GM12878 (cell line): ENCODE data around the gene CPNE5. TPM values are rescaled to one million over a fixed set of nuclear protein-coding genes. Genes with fewer than 3 reads are reported as not detected.

Experiments used
- ASH2L ChIP-seq: fragments of 300-600, 200-600 bp; sonication (generic); IDR thresholded peaks from 2 replicates; pipeline ENCODE4 v1.6.1; 2017; ENCODE audit warnings: low read depth, mild to moderate bottlenecking, borderline replicate concordance
- EGR1 ChIP-seq, 2 experiments: IDR thresholded peaks; 1 replicate in 1 of 2; 2 replicates in 1 of 2; pipeline ENCODE4 v1.6.1; 2011 to 2012; ENCODE audit warnings: low read depth in 2 of 2, low read length in 2 of 2, borderline replicate concordance in 1 of 2, mild to moderate bottlenecking in 1 of 2, moderate library complexity in 1 of 2
- EP300 ChIP-seq, 2 experiments: fragments of 150-350 bp in 1 of 2; IDR thresholded peaks; 2 replicates each; pipeline ENCODE4 v1.6.1; 2011 to 2012; ENCODE audit warnings: low read depth in 2 of 2, low read length in 2 of 2, borderline replicate concordance in 1 of 2, improper control_type of control experiment in 1 of 2, inconsistent platforms in 1 of 2; ENCODE audit not compliant: control insufficient read depth in 1 of 2
- FOS ChIP-seq: IDR thresholded peaks from 3 replicates; pipeline ENCODE4 v1.6.1; 2011; ENCODE audit warnings: borderline replicate concordance; ENCODE audit not compliant: insufficient read length; ENCODE audit errors: extremely low read depth
- KDM1A ChIP-seq: fragments of 200-600 bp; sonication (generic); IDR thresholded peaks from 2 replicates; pipeline ENCODE4 v1.6.1; 2016; ENCODE audit warnings: borderline replicate concordance
- NBN ChIP-seq: fragments of 450-650 bp; IDR thresholded peaks from 2 replicates; pipeline ENCODE4 v1.6.1; 2016
- NFYA ChIP-seq: IDR thresholded peaks from 2 replicates; pipeline ENCODE4 v1.6.1; 2011; ENCODE audit warnings: low read depth, mild to moderate bottlenecking, low read length, improper control_type of control experiment, borderline replicate concordance
- POLR2AphosphoS5 ChIP-seq: IDR thresholded peaks from 2 replicates; pipeline ENCODE4 v1.6.1; 2011; ENCODE audit warnings: mild to moderate bottlenecking, low read length, inconsistent platforms
- SIX5 ChIP-seq: IDR thresholded peaks from 2 replicates; pipeline ENCODE4 v1.6.1; 2011; ENCODE audit warnings: mild to moderate bottlenecking, low read depth, low read length, moderate library complexity; ENCODE audit not compliant: severe bottlenecking
- SMC3 ChIP-seq: IDR thresholded peaks from 2 replicates; pipeline ENCODE4 v1.6.1; 2011; ENCODE audit warnings: low read length, improper control_type of control experiment, borderline replicate concordance
- YY1 ChIP-seq: IDR thresholded peaks from 2 replicates; pipeline ENCODE4 v1.6.1; 2011; ENCODE audit warnings: low read depth, mild to moderate bottlenecking, low read length
- polyA plus RNA-seq, 11 experiments: library from polyadenylated mRNA; depleted of rRNA in 4 of 11; unstranded in 6 of 11; stranded (reverse) in 5 of 11; fragments of >200 nt; fragmentation: Nextera tagmentation in 4 of 11; fragmentation: Illumina TruSeq in 1 of 11; extraction: Ambion mirVana in 4 of 11; extraction: Trizol in 1 of 11; gene quantifications; 1 replicate in 1 of 11; 2 replicates in 10 of 11; pipeline versions ENCODE4 v1.2.1 to v1.2.3, GENCODE V29; 2011 to 2016; ENCODE audit warnings: inconsistent platforms in 2 of 11, missing spikeins in 2 of 11, low read depth in 1 of 11
- total RNA-seq, 4 experiments: library from RNA; depleted of rRNA in 3 of 4; stranded (reverse); fragments of >200 nt in 3 of 4; fragmentation: Illumina TruSeq in 1 of 4; extraction: Trizol in 1 of 4; gene quantifications; 2 replicates each; pipeline versions ENCODE4 v1.2.1 to v1.2.3, GENCODE V29; 2013 to 2021
- TF ChIP-seq, protein P1 (sequence below): fragments of 450-650 bp; IDR thresholded peaks from 2 replicates; pipeline ENCODE4 v1.6.1; 2017; ENCODE audit warnings: mild to moderate bottlenecking, moderate library complexity
- TF ChIP-seq, protein P2 (sequence below): fragments of 450-650 bp; IDR thresholded peaks from 2 replicates; pipeline ENCODE4 v1.6.1; 2017; ENCODE audit warnings: mild to moderate bottlenecking
- TF ChIP-seq, protein P3 (sequence below): fragments of 450-650 bp; IDR thresholded peaks from 2 replicates; pipeline ENCODE4 v1.6.1; 2017; ENCODE audit warnings: mild to moderate bottlenecking, moderate library complexity
- TF ChIP-seq, protein P4 (sequence below): fragments of 450-650 bp; IDR thresholded peaks from 2 replicates; pipeline ENCODE4 v1.6.1; 2014; ENCODE audit warnings: mild to moderate bottlenecking

CPNE5 gene
- total and polyA plus RNA-seq, 10 of the 15 experiments (the other 5 are each of a cell fraction or from before 2014, with no cell fraction given): 2.4 to 39.1 (median 18.2) TPM

DNA sequence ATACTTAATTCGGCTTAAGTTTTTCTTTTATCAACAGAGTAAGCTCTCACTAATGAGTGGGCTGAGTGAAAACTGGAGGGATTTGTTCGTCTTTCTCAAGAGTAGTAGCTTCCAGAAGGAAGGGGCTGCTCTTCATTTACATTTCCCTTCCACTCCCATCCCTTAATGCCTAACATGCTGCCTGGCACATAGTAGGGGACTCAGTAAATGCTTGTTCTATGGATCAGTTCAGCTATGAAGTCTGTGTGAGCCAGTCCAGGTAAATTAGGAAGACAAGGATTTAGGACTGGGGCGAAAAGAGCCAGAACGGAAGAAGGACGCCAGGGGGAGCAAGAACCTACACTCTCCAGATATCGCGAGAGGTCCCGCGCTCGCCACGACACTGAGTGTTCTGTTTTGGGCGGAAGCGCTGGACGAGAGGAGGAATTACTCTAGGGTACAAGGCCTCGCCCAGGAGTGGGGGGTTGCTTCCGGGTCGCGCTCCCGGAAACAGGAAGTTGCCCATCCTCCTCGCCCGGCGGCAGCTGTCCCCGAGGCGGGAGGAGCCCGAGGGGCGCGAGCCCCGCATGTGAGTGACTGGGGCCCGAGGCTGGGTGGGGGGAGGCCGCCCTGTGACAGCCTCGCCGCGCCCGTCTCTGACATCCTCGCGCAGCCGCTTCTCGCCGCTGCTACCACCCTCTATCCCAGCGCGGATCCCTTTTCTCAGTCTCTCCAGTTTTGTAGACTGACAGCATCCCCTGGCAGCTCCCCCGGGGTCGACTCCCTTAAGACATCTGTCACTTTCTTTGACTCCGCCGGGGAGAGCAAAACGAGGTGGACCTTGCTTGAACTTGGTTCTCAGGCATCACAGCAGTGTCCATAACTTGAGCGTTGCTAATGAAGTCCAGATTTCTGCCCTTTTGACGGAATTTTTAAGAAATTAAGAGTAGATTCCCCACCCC, 46.5 kb upstream of the CPNE5 start, which contains the start of gene C6orf89 (continued):
- TF ChIP-seq KDM1A (no peak), SMC3 (peak; percentile 69; the same call in 1 of the 2 replicates), POLR2AphosphoS5 (peak; percentile 83), YY1 (peak; percentile 72), EP300 (IDR thresholded peaks at IDR 0.05; ENCODE audit: borderline replicate concordance in 1 of 2, control insufficient read depth in 1 of 2, low read depth in 2 of 2, low read length in 2 of 2) (no peak), NFYA (no peak), SIX5 (peak; percentile 61), NBN (peak; percentile 66), FOS (no peak), ASH2L (peak; percentile 74; the same call in 1 of the 2 replicates), EGR1 (IDR thresholded peaks at IDR 0.05; ENCODE audit: borderline replicate concordance in 1 of 2, low read depth in 2 of 2, low read length in 2 of 2) (peak; percentile 38 to 60; a peak in 2 of 3 replicates)
- TF ChIP-seq, protein P1, sequence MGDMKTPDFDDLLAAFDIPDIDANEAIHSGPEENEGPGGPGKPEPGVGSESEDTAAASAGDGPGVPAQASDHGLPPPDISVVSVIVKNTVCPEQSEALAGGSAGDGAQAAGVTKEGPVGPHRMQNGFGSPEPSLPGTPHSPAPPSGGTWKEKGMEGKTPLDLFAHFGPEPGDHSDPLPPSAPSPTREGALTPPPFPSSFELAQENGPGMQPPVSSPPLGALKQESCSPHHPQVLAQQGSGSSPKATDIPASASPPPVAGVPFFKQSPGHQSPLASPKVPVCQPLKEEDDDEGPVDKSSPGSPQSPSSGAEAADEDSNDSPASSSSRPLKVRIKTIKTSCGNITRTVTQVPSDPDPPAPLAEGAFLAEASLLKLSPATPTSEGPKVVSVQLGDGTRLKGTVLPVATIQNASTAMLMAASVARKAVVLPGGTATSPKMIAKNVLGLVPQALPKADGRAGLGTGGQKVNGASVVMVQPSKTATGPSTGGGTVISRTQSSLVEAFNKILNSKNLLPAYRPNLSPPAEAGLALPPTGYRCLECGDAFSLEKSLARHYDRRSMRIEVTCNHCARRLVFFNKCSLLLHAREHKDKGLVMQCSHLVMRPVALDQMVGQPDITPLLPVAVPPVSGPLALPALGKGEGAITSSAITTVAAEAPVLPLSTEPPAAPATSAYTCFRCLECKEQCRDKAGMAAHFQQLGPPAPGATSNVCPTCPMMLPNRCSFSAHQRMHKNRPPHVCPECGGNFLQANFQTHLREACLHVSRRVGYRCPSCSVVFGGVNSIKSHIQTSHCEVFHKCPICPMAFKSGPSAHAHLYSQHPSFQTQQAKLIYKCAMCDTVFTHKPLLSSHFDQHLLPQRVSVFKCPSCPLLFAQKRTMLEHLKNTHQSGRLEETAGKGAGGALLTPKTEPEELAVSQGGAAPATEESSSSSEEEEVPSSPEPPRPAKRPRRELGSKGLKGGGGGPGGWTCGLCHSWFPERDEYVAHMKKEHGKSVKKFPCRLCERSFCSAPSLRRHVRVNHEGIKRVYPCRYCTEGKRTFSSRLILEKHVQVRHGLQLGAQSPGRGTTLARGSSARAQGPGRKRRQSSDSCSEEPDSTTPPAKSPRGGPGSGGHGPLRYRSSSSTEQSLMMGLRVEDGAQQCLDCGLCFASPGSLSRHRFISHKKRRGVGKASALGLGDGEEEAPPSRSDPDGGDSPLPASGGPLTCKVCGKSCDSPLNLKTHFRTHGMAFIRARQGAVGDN: peak; percentile 81
- TF ChIP-seq, protein P2, sequence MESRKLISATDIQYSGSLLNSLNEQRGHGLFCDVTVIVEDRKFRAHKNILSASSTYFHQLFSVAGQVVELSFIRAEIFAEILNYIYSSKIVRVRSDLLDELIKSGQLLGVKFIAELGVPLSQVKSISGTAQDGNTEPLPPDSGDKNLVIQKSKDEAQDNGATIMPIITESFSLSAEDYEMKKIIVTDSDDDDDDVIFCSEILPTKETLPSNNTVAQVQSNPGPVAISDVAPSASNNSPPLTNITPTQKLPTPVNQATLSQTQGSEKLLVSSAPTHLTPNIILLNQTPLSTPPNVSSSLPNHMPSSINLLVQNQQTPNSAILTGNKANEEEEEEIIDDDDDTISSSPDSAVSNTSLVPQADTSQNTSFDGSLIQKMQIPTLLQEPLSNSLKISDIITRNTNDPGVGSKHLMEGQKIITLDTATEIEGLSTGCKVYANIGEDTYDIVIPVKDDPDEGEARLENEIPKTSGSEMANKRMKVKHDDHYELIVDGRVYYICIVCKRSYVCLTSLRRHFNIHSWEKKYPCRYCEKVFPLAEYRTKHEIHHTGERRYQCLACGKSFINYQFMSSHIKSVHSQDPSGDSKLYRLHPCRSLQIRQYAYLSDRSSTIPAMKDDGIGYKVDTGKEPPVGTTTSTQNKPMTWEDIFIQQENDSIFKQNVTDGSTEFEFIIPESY: no peak
- TF ChIP-seq, protein P3, sequence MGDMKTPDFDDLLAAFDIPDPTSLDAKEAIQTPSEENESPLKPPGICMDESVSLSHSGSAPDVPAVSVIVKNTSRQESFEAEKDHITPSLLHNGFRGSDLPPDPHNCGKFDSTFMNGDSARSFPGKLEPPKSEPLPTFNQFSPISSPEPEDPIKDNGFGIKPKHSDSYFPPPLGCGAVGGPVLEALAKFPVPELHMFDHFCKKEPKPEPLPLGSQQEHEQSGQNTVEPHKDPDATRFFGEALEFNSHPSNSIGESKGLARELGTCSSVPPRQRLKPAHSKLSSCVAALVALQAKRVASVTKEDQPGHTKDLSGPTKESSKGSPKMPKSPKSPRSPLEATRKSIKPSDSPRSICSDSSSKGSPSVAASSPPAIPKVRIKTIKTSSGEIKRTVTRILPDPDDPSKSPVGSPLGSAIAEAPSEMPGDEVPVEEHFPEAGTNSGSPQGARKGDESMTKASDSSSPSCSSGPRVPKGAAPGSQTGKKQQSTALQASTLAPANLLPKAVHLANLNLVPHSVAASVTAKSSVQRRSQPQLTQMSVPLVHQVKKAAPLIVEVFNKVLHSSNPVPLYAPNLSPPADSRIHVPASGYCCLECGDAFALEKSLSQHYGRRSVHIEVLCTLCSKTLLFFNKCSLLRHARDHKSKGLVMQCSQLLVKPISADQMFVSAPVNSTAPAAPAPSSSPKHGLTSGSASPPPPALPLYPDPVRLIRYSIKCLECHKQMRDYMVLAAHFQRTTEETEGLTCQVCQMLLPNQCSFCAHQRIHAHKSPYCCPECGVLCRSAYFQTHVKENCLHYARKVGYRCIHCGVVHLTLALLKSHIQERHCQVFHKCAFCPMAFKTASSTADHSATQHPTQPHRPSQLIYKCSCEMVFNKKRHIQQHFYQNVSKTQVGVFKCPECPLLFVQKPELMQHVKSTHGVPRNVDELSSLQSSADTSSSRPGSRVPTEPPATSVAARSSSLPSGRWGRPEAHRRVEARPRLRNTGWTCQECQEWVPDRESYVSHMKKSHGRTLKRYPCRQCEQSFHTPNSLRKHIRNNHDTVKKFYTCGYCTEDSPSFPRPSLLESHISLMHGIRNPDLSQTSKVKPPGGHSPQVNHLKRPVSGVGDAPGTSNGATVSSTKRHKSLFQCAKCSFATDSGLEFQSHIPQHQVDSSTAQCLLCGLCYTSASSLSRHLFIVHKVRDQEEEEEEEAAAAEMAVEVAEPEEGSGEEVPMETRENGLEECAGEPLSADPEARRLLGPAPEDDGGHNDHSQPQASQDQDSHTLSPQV: 0 out of 2 replicates have a peak, but pooled peaks have one; percentile 14
- TF ChIP-seq, protein P4, sequence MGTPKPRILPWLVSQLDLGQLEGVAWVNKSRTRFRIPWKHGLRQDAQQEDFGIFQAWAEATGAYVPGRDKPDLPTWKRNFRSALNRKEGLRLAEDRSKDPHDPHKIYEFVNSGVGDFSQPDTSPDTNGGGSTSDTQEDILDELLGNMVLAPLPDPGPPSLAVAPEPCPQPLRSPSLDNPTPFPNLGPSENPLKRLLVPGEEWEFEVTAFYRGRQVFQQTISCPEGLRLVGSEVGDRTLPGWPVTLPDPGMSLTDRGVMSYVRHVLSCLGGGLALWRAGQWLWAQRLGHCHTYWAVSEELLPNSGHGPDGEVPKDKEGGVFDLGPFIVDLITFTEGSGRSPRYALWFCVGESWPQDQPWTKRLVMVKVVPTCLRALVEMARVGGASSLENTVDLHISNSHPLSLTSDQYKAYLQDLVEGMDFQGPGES: no peak
